SH-SY5Y (cell line): ENCODE measurements around the gene INSR.

Experiments used
- GATA2 ChIP-seq: IDR thresholded peaks from 2 replicates; pipeline ENCODE4 v1.6.1; 2011; ENCODE audit warnings: mild to moderate bottlenecking, low read depth, low read length
- GATA3 ChIP-seq: IDR thresholded peaks from 2 replicates; pipeline ENCODE4 v1.6.1; 2011; ENCODE audit warnings: low read depth, mild to moderate bottlenecking, low read length, moderate library complexity

DNA sequence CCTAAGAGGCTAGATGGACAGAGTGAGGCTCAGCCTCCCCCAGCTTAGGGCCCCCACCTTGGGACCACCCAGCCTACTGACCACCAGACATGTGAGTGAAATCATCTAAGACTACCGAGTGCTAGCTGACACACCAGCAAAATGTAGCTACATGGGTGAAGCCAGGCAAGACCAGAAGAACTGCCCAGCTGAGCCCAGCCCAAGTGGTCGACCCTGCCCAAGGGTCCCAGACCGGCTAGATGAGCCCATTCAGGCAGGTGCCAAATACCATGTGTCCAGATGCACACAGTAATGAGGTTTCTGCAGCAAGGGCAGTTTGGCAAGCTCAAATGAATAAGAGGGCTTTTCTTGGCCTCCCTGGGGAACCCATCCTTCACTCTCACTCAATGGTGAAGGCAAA, 168.1 kb downstream of the INSR start:
- TF ChIP-seq GATA2 (no peak), GATA3 (no peak)
